Astrocyte (in vitro differentiated cells and primary cell): ENCODE results near the gene OR10A2.

ENCODE experiments used
- EZH2 ChIP-seq: IDR thresholded peaks from 2 replicates; pipeline ENCODE4 v1.6.1; 2012; ENCODE audit warnings: mild to moderate bottlenecking, low read length, inconsistent platforms; ENCODE audit not compliant: insufficient read depth
- TF ChIP-seq, protein P1 (sequence below): IDR thresholded peaks from 2 replicates; pipeline ENCODE4 v1.5.1; 2011; ENCODE audit warnings: low read depth, mild to moderate bottlenecking, inconsistent platforms, low read length, moderate library complexity; ENCODE audit not compliant: insufficient read depth

DNA sequence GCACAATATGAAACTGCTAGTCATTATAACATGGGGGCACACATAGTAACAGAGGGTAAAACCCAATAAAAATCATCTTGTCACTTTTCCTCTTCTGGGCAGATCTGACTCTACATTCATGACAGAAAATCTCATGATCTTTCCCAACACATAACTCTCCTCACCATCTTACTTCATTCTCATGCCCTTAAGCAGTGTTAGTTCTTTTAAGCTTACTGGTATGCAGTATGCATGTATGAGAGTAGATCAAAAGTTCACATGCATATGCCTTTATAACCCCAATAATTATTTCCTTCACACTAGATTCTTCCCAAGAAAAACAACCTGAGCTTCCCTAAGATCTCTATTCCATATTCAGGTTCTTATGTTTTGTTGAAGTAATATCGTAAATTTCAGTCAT, 8.4 kb downstream of the OR10A2 start:
- TF ChIP-seq, protein P1, sequence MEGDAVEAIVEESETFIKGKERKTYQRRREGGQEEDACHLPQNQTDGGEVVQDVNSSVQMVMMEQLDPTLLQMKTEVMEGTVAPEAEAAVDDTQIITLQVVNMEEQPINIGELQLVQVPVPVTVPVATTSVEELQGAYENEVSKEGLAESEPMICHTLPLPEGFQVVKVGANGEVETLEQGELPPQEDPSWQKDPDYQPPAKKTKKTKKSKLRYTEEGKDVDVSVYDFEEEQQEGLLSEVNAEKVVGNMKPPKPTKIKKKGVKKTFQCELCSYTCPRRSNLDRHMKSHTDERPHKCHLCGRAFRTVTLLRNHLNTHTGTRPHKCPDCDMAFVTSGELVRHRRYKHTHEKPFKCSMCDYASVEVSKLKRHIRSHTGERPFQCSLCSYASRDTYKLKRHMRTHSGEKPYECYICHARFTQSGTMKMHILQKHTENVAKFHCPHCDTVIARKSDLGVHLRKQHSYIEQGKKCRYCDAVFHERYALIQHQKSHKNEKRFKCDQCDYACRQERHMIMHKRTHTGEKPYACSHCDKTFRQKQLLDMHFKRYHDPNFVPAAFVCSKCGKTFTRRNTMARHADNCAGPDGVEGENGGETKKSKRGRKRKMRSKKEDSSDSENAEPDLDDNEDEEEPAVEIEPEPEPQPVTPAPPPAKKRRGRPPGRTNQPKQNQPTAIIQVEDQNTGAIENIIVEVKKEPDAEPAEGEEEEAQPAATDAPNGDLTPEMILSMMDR = no peak
- TF ChIP-seq EZH2 = no peak
